GM18868 (cell line): ENCODE results near the gene SLC25A10.
"Not testable (repeated sequence)": the region's sequence is repeated elsewhere in the genome, so short reads cannot be mapped to it uniquely, and the experiment has no call there.

Experiments
- ATAC-seq: cut with Tn5 transposase; IDR thresholded peaks from one replicate; pipeline ENCODE4 v1.9.1; 2021; ENCODE audit warnings: mild to moderate bottlenecking, moderate library complexity; ENCODE audit not compliant: unreplicated experiment

Gene SLC25A10

DNA sequence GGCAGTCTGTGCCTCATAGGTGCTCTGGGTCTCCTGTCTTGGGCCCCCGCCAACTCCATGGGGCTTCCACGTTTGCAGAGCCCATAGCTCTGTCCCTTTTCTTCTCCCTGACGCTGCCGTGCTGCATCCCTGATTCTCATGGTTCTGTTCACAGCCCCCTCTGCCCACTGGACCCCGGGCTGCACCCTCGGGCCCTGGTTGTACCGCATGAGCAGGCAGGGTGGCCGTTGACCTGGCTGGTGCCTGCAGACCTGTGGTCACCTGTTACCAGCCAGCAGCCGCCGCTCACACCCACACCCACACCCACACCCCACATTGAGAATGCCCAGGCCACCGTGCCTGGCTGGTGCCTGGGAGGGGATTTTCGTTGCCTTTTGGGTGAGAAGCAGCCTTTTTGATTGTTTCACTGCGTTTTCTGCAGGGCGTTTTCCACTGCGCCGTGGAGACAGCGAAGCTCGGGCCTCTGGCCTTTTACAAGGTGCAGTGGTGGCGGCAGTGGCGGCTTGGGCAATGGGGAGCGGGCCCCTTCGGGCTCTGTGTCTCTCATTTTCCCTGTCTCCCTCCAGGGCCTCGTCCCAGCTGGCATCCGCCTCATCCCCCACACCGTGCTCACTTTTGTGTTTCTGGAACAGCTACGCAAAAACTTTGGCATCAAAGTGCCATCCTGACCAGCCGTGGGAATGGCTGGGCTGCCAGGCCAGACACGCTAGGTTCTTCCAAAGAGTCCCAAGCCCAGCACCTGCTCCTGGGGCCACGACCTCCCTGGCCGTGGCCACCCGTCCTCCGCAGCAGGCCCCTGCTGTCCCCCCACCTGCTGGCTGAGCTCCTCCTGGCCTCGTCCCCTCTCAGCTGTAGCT is 7.6 kb downstream of the SLC25A10 start:
- no peak for ATAC-seq

- ATAC-seq: no peak
Observed at GRCh38 chr17:81720267-81721071, 8.4 kb downstream of the SLC25A10 start.

GRCh38 chr17:81722184-81723120 is 10.4 kb downstream of the SLC25A10 start:
- ATAC-seq: no peak

DNA sequence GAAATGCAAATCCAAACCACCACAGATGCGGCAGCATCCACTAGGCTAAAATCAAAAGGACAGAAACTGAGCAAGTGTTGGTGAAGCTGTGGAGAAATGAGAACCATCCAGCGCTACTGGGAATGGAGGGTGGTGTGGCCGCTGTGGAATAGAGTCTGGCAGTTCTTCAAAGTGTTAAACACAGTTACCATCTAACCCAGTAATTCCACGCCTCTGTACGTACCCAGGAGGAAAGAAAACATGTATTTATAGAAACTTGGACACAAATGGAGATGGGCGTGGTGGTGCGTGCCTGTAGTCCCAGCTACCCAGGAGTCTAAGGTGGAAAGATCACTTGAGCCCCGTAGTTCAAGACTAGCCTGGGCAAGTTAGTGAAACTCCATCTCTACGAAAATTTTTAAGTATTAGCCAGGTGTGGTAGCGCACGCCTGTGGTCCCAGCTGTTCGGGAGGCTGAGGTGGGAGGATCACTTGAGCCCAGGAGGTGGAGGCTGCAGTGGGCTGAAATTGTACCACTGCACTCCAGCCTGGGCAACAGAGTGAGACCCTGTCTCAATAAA is 11.6 kb downstream of the SLC25A10 start:
- ATAC-seq: no peak

DNA sequence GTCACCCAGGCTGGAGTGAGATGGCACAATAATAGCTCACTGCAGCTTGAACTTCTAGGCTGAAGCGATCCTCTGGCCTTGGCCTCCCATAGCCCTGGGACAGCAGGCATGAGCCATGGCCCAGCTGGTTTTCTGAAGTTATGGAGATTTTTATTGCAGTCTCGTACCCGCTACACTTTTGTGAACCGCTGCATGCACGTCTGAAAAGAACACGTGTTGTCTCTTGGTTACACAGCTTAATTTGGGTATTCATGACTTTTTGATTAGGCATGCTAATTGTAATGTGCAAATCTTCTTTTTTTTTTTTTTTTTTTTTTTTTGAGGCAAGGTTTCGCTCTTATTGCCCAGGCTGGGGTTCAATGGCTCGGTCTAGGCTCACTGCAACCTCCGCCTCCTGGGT is 13.4 kb downstream of the SLC25A10 start:
- ATAC-seq: no peak

DNA sequence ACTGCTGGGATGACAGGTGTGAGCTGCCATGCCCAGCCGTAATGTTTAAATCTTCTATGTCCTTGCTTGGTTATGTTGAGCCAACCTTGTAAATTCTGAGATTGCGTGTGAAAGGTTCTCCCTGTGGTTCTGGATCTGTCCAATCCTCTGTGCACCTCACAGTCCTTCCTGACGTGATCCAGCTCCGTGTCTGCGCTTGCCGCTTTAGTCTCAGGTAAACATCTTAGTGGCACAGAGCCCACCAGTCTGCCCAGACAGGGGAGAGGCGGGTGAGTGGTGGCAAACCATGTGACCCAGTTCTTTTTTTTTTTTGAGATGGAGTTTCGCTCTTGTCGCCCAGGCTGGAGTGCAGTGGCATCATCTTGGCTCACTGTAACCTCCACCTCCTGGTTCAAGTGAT is 13.9 kb downstream of the SLC25A10 start:
- ATAC-seq: no peak

DNA sequence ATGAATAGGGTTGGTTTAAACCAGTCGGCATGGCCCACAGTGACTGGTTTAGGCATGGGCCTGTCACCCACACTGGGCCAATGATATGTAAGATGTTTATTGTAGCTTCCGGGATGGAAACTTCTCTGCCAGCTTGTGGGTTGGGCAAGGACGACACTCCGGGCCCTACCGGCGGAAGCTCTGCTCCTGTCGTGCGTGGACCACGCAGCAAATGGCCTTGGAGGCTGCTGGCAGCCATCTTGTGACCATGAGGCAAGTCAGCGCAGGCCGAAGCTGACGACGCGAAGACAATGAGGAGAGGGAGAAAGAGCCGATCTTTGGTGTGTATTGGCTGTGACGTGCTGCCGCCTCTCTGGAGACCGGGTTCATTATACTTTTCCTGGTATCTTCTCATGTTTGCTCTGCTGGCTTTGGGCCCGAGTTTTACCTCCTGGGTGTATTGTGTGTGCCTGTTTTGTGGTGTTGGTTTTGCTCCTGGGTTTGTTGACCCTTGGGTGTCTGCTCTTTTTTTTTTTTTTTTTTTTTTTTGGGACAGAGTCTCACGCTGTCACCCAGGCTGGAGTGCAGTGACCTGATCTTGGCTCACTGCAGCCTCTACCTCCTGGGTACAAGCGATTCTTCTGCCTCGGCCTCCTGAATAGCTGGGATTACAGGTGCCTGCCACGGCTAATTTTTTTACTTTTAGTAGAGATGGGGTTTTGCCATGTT is 15.4 kb downstream of the SLC25A10 start:
- no peak for ATAC-seq

GRCh38 chr17:81733507-81734404 is 21.7 kb downstream of the SLC25A10 start:
- ATAC-seq: no peak

- no peak for ATAC-seq
Observed at GRCh38 chr17:81734405-81735263, 22.6 kb downstream of the SLC25A10 start.

GRCh38 chr17:81735264-81736102 is 23.4 kb downstream of the SLC25A10 start:
- ATAC-seq: no peak

DNA sequence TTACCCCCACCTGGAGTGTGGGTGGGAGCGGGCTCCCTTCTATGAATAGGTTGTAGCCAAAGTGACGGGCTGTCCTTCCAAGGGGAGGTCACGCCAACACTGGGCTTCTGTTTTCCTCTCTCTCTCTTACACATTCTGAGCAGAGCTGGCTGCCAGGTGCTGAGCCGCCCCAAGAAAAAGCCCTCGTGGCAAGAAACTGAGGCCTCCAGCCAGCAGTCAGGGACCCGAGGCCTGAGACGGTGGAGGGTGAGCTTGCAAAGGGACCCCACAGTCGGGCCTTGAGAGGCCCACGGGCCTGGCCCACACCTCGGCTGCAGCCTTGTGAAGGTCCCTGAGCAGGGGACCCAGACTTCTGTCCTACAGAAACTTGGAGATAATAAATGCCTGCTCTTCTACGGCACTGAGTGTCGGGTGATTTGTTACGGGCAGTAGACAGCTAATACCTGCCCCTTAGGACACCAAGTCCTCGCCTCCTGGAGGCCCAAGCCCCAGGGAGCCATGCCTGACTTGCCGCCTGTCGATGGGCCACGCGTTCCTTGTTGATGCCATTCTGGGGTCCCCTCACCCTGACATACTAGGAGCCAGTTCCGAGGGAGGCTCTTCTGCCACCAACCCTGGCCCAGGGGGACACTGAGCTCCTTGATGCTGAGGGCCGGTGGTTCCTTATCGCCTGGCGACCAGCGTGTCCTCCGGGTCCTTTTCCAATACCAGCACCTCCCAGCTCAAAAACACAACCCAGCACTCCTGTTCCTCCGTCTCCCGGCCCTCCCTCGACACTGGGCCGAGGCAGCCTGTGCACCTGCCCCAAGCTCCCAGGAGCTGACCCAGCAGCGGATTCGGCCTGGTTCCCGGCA is 26.1 kb downstream of the SLC25A10 start:
- ATAC-seq: no peak

GRCh38 chr17:81738801-81739393 is 26.8 kb downstream of the SLC25A10 start:
- no peak for ATAC-seq

- ATAC-seq: not testable (repeated sequence)
Observed at GRCh38 chr17:81739593-81739992, 27.5 kb downstream of the SLC25A10 start.

GRCh38 chr17:81740395-81740961 is 28.4 kb downstream of the SLC25A10 start:
- no peak for ATAC-seq

DNA sequence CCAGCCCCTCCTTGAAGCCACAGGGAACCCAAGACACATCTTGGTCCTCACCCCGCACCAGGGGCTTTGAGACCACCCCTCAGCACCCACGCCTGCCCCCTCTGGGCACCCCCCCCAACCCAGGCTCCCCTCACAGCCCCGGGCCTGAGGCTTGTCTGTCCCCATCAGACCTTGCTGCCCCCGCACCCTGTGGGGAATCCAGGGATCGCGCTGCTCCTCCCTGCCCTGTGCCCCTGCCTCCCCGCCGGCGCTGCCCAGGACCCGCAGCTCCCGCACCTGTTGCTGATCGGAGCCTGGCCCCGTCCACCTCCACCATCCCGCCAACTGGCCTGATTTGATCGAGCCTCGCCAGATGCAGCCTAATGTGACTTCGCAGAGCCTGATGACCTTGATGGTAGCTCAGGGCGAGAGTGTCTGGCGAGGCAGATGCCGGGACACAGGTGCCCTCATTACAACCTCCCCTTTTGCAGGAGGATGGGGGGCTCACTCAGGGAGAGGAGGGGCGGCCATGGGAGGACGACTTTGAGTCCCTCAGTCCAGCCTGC is 29.0 kb downstream of the SLC25A10 start:
- ATAC-seq: no peak
